SH-SY5Y (cell line): ENCODE results near the gene RBM17.

Source experiments
- GATA2 ChIP-seq: IDR thresholded peaks from 2 replicates; pipeline ENCODE4 v1.6.1; 2011; ENCODE audit warnings: mild to moderate bottlenecking, low read depth, low read length
- GATA3 ChIP-seq: IDR thresholded peaks from 2 replicates; pipeline ENCODE4 v1.6.1; 2011; ENCODE audit warnings: low read depth, mild to moderate bottlenecking, low read length, moderate library complexity

RBM17 gene

GRCh38 chr10:6088721-6089333, at the start of gene RBM17:
Gene RBM17 (plus strand): TSS chr10:6089034. CDS start chr10:6097066, 8,032 bp downstream.
- TF ChIP-seq GATA2 (0 out of 2 replicates have a peak, but pooled peaks have one; percentile 4), GATA3 (no peak)

DNA sequence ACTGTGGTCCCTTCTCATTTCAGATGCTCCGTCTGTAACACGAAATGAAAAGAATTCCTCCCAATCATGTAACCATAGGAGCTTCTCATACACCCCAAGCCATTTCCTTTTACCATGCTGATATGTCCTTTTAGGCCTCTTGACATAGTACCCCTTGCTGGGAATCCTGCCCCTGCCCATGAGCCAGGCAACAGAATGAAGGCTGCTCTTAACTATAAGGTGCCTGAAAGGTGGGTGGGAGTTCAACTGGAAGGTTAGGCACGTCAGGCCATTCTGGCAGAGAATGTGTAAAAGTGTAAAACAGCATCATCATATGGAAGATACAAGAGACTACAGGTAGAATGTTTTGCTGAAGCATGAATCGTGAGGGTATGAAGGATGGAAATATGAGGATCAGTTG, 49.1 kb upstream of the RBM17 start:
- no peak for TF ChIP-seq GATA3
- TF ChIP-seq GATA2 = no peak

DNA sequence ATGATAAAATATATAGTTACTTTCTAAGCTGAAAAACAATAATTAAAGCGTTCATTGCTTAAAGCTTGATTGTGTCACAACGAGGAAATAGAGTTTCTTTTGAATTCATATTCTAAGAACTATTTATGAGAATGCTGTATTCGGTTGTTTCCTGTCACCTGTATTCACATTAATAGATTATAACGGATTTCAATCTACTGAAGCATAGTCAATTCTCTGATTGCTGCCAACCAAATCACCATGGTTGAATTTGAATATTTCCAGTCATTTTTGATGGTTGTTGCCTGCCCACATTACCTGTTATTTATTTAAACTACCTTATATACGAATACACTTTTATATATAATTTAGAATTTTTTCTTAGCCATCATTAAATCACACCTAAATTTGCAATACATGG, 48.6 kb upstream of the RBM17 start:
- TF ChIP-seq GATA3 (no peak), GATA2 (no peak)

GRCh38 chr10:6044060-6044459, 44.8 kb upstream of the RBM17 start:
- TF ChIP-seq GATA2 (no peak), GATA3 (no peak)

GRCh38 chr10:6044751-6045313, 44.0 kb upstream of the RBM17 start:
- TF ChIP-seq GATA3 (no peak), GATA2 (no peak)

GRCh38 chr10:6045314-6045848, 43.5 kb upstream of the RBM17 start:
- no peak for TF ChIP-seq GATA3
- no peak for TF ChIP-seq GATA2

GRCh38 chr10:6045878-6046772, 42.7 kb upstream of the RBM17 start:
- TF ChIP-seq GATA2 = no peak
- TF ChIP-seq GATA3 = no peak

- TF ChIP-seq GATA3 (no peak), GATA2 (no peak)
Observed at GRCh38 chr10:6046773-6047611, 41.8 kb upstream of the RBM17 start.

GRCh38 chr10:6047847-6048246, 41.0 kb upstream of the RBM17 start:
- TF ChIP-seq GATA2 = no peak
- TF ChIP-seq GATA3 = no peak

DNA sequence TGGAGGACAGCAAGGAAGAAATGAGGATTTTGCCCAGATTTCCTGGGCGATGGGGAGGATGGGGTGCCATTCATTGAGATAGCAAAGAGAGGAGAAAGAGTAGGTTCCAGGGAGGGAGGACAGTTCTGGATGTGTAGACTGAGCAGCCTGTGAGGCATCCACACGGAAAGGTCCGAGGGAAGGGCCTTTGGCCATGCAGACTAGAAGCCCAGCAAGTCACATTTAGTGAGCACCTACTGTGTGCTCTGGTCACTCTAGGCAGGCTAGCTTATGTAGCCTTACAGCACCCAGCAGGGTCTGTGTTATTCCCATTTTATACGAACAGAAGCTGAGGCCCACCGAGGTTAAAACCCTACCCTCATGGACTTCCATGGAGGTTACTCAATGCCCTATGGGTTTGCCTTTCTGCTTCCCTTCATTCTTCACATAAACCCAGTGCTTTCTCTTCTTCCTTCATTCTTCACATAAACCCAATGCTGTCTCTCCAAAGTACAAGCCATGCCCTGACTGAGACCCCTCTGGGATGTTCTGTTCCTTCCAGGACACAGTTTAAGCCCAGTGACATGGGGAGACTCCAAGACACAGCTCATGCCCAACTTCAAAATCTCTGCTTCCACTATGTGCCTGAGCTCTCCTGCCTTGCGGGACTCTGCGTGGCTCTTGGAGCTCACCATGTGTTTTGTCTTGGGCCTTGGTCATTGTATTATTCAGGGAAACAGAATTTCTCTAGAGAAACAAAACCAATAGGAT, 40.4 kb upstream of the RBM17 start:
- TF ChIP-seq GATA2 (no peak), GATA3 (no peak)

DNA sequence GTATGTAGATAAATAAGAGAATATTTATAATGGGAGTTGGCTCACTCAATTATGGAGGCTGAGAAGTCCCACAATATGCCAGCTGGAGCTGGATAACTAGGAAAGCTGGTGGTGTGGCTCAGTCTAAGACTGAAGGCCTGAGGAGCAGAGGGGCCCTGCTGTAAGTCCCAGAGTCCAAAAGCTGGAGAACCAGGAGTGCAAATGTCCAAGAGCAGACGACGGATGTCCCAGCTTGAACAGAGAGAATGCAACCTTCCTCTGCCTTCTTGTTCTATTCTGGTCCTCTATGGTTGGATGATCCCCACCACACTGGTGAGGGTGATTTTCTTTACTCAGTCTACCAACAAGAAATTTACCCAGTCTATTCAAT, 39.8 kb upstream of the RBM17 start:
- no peak for TF ChIP-seq GATA3
- no peak for TF ChIP-seq GATA2

DNA sequence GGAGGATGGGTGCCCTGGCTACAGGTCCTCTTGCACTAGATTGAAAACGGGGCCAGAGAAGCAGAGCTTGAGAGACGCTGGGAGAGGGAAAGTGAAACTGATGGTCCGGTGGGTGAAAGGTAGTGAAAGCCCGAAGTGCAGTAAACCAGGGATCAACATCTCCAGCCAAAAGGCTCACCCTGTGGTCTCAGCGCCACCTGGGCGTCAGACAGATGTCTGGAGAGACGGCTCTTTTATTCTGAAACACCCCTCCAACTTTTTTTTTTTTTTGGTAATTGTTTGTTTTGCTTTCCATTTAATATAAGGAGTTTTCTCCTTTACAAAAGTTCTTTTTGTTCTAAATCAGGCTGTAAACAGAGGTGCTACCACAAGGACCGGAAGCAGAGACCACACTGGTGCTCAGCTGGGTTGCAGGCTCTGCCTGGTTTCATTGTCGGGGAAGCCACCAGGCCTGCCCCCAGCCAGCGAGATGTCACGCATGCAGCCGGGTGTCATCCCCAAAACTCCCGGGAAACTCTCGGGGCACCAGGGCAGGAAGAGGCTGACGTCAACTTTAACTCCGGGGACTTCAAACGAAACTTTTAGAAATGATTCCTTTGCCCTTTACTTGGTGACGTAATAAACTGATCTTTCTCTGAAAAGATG, 37.9 kb upstream of the RBM17 start:
- no peak for TF ChIP-seq GATA3
- TF ChIP-seq GATA2 = no peak
